CD4-positive, alpha-beta T cell treated with Interleukin-17A for 4 hours (primary cell): Measurements from ENCODE around the gene AP1AR.
"Not testable (repeated sequence)": the region's sequence is repeated elsewhere in the genome, so short reads cannot be mapped to it uniquely, and the experiment has no call there.

ENCODE experiments used
- DNase-seq: peaks from one replicate; pipeline ENCODE4 v3.0.0-alpha.2; 2020; ENCODE audit warnings: mixed read lengths

AP1AR gene, protein sequence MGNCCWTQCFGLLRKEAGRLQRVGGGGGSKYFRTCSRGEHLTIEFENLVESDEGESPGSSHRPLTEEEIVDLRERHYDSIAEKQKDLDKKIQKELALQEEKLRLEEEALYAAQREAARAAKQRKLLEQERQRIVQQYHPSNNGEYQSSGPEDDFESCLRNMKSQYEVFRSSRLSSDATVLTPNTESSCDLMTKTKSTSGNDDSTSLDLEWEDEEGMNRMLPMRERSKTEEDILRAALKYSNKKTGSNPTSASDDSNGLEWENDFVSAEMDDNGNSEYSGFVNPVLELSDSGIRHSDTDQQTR

DNA sequence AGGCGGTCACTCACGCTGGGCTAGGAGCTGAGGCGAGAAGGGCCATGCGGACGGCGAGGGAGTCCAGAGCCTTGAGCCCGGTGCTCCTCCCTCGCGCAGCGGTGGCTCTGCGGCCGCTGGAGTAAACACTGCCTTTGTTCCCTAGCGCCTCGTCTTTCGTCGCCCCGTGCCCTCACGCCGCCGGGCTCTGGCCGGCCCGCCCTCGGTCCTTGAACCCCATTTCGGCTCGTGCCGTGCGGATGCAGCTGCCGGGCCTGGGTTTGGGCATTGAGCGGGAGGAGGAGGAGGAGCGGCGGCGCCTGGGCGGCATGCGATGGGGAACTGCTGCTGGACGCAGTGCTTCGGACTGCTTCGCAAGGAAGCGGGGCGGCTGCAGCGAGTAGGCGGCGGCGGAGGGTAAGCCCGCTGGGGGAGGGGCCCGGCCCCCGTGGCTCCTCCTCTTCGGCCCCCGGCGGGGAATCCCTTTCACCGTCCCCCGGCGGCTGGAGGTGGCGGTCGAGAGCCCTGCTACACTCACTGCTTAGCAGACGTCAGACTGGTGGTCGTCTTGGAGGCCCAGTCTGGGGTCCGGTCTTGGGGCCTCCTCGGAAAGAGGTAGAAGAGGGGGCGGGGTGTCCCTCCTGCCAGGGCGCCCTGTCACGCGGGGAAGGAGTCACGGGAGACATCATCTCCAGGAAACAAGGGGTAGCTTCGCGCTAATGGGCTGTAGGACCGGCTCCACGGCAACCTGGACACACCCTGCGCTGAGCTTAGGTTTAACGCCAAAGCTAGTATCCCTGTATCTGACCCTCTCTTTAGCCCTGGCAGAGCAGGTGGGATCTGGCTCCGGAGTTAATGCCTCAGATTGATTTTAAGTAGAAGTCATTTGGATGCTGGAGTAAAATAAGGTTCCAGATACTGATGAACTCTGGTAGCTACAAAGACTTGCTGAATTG lies at the start of gene AP1AR:
Gene AP1AR (plus strand): TSS at position 9 of the 935 bp plus-strand sequence. CDS start 305 bp downstream, at position 314.
- peak; percentile 83 for DNase-seq

DNA sequence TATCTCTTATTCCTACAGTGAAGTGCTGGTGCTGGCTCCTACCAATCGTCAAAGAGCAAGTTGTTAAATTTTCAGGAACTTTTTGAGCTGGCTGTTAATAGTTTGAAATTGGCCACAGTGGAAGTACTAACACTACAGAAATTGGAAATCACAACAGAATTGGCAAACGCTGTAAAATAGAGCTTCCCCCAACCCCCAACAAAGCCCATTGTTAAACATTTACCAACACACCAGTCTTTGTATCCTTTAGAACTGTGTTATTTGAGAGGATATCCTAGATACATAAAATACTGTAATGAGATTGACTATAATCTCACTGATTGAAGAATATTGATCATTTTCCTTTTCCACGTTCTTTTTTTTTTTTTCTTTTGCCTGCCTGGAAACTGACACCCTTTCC lies 49.0 kb upstream of the AP1AR start:
- DNase-seq = no peak

DNA sequence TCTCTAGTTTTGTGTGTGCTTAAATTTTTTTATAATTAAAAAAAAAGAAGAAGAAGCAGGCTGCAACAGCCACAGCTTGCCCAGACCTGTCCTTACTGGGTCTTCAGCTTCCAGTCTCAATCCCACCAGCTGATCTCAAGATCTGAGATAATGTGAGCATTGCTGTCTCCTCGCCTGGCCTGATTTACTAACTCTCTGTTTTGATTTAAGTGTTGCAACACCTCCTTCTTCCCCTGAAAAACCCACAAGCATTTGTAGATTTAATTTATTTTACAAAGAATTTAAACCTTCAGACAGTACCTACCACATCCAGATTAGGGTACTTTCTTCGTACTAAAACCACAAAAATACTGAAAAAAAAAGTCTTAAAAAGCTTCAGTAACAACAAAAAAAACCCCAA lies 48.3 kb upstream of the AP1AR start:
- DNase-seq = no peak

DNA sequence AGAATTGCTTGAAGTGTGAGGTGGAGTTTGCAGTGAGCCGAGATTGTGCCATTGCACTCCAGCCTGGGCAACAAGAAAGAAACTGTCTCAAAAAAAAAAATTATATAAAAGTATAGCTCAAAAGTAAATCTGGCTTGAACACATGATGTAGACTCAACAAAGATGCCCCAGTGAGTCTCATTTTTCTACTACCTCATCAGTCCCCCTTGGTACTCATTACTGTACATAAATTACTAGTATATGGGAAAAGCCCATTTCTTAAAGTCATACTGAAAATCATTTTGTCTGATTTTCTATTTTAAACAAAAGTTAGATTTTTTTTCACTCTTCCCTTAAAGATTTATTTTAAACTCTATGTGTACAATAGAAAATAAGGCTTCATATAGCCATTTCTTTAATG lies 47.1 kb upstream of the AP1AR start:
- DNase-seq = no peak

DNA sequence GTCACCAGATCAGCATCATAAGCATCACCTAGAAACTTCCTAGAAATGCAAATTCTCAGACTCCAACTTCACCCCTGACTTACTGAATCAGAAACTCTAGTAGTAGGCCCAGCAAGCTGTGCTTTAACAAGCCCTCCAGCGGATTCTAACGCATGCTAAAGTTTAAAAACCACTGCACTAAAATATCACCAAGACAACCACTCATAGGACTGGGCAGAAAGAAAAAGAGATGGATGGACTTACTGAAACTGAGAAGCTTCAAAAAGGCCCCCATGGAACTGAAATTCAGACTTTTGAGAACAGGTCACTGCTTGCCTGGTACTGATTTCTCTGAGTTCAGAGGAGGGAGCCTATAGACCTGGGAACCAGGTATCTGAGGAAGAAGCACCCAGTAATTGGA lies 46.3 kb upstream of the AP1AR start:
- DNase-seq = no peak

DNA sequence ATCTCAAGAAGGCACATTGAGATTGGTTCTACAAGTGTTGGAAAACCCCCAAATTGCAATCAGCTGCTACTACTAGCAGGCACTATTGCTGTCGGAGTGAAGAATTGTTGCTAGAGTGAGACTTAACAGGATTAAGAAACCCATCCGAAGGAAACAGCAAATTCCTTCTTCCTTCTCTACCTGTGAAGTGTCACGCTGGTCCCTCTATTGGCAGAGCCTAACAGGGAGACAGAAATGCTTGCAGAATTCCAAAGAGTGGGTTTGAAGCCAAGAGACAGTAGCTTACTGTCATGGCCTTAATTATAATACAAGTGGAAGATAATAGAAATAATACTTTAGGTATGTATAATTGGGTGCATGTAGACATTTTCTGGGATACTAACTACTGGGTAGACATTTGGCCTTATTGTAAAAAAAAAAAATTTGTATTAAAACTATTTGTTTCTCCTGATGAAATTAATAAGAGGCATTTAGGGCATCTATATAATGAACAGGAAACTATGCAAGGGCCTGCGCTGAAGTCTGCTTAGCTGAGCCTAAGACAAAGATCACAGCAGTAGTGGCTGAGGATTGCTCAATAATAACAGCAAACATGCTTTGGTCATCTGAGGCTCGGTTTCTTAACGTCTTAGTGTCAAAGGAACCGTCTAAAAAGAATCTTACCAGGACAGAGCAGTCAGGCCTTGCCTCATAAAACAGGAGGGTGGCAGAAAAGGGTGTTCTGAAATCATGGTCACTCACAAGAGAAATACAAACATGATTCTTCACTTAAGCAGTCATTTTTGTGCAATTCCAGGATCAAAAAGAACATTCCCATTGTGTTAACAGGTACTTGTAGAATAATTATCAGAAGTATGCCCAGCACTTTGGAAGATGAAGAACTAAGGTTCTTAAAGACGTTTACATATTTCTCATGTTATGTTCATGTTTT lies 45.6 kb upstream of the AP1AR start:
- DNase-seq = no peak

DNA sequence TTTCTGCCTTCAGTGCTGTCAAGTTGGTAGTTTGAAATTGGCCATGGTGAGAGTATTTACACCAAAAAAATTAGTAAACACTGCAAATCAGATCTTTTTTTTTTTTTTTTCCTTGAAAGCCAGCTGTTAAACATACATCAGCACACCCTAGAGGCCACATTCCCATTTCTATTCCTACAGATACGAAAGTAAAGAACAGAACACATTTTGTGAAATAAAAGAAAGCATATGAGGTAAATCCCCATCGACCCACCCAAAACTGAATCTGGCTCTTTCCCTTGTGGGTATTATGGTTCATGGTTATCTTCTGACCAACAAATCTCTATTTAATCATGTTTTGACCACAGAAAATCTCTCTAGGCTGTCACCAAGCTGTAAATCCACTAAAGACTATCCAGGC lies 41.8 kb upstream of the AP1AR start:
- no peak for DNase-seq

DNA sequence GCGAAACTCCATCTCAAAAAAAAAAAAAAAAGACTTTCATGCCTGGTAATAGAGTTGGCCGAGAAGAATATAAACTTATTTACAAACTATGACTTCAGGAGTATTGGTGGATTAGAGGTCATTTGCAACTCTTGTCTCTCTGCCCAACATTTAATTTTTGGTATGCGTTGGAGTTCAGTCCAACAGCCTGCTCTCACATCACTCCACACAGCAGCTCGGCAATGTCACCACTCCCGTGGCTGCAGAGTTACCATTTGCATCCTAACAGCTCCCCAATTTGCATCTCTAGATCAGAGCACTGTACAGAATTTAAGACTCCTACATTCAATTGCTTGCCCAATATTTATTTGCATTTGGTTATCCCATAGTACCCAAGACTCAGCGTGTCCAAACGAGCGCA lies 40.9 kb upstream of the AP1AR start:
- no peak for DNase-seq

DNA sequence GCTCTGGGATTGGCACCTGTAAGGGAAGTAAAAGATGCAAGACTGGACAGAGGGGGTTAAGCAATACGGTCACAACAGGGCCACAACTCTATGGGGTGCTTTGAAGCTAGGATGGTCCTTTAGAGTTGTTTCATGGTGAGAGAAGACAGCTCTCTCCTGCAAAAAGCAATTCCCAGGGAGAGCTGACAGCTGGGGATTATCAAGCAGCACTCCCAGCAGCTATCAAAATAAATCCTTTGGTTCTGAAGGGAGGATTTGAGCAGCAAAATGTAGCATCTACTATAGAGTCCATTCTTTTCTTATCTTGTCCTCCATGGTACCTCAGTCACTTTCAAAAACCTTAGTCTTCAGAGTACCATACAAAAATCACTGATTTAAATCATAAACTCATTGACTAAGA lies 35.1 kb upstream of the AP1AR start:
- DNase-seq = no peak

DNA sequence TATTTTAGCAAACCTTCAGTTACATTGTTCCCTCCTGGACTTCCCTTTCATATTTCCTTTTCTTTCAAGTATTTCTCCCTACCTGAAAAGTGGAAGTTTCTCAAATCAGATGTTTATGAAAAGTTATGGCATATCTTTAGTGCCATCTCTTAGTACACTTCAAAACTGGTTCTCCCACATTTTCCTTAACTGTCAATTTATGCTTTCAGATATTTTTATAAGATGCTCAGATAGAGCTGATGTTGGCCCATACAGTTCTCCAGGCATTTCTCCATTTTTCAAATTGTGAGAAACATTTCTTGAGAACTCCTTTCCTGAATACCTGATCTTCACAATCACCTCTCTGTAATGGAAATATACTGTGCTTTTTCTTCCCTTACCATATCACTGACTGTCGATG lies 32.5 kb upstream of the AP1AR start:
- DNase-seq = no peak

DNA sequence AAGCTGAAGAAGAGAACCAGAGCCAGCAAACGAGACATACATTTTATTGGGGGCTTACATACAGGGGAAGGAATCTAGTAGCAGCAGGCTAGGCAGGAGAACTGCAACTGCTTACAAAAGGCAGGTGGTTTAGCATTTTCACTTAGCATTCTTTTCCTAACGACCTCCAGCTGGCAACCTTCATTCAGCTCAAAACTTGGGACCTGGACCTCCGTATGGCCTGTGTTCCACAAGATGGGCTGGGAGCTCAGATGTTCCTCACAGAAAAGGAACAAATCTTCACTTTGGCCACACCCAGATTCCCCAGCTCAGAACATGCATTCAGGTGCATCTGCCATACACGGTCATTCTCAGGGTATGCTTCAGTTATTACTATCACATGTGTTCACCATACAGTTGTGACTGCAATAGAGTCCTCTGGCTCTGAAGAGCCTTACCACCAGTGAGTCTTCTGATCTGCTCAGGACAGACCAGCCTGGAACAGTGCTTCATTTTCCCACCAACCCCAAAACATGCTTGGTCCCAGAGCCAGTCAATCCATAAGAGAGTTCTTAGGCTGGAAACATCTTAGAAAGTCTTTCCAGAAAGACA lies 29.6 kb upstream of the AP1AR start:
- no peak for DNase-seq

DNA sequence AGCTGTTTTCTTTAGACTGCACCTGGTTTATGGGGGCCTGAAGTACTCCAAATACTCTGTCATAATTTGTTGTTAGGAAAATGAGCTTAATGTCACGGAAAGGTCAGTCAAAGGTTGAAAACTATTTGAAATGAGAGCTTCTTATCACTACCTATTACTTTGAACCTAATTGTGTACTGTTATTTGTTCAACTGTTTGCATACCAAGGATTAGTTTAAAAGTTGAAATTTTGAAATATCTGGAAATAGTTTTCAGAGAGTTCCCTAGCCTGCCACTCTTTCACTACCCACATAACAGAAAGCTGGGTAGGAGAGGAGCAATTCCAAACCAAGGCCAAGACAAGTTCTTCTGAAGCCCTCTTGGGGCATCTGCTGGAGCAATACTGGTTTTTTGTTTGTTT lies 28.0 kb upstream of the AP1AR start:
- DNase-seq = no peak

DNA sequence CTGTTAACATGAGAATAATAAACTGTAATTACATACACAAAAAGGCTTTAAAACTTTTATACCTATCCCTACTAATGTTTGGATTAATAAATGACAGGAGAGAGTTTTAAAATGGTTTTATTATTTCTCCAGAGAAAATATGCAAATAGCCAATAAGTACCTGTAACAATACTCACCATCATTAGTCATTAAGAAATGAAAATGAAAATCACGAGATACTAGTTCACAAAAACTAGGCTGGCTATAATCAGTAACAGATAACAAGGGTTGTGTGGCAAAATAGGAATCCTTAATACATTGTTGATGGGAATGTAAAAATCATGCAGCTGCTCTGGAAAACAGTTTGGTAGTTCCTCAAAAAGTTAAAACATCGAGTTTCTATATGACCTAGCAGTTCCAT lies 25.2 kb upstream of the AP1AR start:
- DNase-seq = no peak

DNA sequence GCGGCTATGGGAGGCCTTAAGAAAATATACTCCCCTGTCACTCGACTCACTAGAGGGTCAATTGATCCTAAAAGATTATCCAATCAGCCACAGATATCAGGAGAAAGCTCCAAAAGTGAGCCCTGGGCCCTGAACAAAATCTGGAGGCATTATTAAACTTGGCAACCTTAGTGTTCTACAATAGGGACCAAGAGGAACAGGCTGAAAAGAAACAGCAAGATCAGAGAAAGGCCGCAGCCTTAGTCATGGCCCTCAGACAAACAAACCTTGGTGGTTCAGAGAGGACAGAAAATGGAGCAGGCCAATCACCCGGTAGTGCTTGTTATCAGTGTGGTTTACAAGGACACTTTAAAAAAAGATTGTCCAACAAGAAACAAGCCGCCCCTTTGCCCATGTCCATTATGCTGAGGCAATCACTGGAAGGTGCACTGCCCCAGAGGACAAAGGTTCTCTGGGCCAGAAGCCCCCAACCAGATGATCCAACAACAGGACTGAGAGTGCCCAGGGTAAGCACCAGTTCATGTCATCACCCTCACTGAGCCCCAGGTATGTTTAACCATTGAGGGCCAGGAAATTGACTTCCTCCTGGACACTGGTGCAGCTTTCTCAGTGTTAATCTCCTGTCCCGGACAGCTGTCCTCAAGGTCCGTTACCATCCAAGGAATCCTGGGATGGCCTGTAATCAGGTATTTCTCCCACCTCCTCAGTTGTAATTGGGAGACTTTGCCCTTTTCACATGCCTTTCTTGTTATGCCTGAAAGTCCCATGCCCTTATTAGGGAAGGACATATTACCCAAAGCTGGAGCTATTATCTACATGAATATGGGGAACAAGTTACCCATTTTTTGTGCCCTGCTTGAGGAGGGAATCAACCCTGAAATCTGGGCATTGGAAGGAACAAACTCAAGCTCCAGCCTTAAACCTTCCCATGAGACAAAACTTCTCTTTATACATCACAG lies 23.2 kb upstream of the AP1AR start:
- not testable (repeated sequence) for DNase-seq

DNA sequence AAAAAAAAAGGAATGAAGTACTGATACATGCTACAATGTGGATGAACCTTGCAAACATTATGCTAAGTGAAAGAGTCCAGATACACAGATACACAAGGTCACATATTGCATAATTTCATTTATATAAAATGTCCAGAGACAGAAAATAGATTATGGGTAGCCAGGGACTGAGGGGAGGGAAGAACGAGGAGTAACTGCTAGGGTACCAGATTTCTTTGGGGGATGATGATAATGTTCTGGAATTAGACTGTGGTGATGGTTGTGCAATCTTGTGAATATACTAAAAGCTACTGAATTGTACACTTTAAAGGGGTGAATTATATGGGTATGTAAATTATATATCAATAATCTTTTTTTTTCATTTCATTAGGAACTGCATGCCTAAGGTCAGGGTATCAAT lies 20.8 kb upstream of the AP1AR start:
- DNase-seq = no peak

DNA sequence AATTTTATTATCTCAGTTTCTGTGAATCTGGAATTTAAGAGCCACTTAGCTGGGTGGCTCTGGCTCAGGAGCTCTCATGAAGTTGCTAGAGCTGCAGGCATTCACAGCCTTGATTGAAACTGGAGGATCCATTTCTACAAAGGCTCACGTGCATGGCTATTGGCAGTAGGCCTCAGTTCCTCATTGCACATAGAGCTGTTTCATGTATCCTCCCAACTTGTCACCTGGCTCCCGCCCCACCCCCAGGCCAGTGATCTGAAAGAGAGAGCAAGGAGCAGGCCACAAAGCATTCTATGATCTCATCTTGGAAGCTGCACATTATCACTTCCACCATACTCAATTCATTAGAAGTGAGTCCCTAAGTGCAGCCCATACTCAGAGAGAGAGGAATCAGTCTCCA lies 18.5 kb upstream of the AP1AR start:
- DNase-seq = no peak

DNA sequence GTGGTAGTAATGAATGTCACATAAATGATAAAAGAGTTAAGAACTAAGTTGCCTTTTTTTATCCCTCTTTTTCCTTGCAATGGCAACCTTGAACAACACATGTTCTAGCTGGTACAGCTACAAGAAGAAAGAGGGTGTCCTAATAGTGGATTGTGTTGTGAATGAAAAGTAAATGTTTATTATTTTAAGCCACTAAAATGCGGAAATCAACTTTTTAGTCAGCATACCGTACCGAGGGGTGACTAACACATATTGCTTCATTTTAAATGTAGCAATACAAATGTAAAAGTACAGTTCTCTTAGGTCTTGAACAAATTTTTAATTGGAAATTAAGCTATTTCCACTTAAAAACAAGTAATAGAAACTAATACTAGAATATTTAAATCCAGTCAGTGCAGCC lies 17.7 kb upstream of the AP1AR start:
- DNase-seq = no peak

DNA sequence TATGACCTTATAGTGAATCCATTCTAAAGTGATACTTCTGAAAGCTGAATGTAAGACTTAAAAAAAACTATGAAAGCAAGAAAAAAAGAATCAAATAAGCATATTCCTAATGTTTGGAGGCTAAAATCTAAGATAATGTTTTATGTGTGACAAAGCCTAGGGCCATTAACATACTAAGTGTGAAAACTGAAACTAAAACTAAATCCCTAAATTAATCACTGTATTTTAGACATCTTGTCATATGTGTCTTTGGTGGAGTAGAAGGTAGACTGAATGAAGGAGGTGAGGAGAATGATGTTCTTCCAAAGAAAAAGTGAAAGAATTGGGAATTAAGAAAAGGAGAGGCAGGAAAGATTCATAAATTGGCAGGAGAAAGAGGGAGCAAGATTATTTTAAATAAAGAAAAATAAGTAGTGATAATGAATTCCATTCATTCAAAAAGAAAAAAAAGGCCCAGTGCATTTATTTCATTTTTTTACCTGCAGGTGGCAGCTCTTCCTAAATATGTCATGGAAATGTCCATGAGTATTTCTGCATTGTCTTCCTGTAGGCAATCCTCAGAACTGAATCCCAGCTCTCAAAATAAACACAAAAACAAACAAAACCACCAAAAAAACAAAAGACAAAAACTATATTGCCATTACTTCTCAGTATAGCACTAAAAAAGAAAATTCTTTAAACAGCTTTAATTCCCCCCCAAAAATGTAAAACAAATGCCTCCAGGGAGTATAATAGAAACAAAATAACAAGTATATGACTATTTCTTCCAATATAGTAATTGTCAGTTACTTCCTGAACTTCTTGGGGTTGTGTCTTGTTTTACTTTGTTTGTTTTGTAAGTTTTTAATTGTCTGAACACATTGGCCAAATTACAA lies 17.0 kb upstream of the AP1AR start:
- no peak for DNase-seq

DNA sequence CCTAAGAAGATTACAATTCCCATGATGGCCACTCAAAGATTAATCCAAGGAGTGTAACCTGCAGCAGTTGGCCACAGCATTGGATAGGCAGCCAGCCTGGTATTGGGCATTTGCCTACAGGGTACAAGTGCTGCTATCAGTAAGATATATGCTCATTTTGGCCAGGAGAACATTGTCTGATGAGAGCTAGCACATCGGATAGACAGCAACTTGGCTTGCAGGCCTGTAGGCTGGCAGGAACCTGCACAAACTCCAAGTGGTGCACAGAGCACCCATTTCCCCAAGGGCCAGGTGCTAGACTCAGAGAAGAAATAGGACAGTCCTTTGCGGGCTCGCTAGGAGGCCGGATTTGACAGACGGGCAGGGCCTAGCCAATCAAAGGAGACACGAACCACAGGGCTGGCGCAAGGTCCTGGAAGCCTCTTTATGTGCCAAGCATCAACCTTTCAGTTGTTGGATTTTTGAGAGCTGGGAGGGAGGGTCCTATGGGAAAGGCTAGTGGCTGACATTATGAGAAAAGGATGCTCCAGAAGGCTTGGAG lies 11.7 kb upstream of the AP1AR start:
- no peak for DNase-seq
